GM21723 (cell line): ENCODE measurements around the gene SERTM2.

ENCODE experiments used
- ATAC-seq: cut with Tn5 transposase; IDR thresholded peaks from one replicate; pipeline ENCODE4 v1.9.1; 2021; ENCODE audit warnings: mild to moderate bottlenecking, moderate library complexity; ENCODE audit not compliant: unreplicated experiment

SERTM2 gene

DNA sequence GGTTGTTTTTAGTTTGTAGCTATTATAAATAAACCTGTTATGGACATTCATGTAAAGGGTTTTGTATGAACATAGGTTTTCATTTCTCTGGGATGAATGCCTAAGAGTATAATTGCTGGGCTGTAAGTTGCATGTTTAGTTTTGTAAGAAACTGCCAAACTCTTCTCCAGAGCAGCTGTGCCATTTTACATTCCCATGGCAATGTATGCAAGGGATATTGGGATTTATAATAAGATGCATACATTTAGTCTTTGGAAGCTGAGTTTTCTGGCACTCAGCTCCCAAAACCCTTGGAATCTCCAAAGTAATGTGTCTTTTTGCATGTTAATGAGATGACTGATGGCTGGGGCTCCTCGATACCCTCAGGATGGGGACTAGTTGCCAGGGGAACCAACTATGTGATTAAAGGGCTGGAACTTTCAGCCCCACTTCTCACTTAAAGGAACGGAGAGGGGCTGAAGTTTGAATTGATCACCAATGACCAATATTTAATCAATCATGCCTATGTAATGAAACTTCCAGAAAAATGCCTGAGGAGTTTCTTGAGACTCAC is 44.0 kb downstream of the SERTM2 start:
- no peak for ATAC-seq

DNA sequence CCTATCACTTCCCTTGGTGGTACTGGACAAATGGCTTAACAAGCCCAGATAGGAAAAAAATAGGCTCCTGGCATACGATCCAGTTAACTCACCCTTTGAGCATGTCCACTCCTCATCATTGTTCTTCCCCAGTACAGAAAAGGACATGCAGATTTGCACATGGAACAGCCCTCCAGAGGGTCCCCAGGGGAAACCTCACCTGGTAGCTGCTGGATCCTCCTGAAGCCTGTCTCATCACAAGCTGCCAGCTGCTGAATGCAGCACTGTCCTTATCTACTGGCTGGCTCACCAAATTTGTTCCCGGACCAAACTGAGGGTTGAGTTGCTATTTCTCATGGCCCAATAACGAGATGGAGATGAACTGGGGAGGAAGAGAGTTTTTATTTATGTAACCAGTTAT is 49.4 kb downstream of the SERTM2 start:
- no peak for ATAC-seq

DNA sequence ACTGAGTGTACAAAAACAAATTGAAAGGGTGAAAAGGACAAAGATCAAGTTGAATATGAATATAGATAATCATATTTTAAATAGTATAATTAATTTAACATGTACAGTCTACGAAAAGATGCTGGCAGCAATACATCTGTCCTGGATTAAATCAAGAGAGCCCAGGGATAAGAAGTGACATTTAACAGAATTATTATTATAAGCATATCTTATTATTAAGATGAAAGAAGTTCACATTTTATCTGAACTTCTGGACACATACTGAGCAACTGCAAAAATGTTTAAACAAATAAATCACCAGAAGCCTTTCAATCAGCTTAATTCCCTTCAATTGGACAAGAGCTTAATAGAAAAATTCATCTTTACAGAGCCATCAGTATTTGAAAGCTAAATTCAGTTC is 50.4 kb downstream of the SERTM2 start:
- no peak for ATAC-seq

DNA sequence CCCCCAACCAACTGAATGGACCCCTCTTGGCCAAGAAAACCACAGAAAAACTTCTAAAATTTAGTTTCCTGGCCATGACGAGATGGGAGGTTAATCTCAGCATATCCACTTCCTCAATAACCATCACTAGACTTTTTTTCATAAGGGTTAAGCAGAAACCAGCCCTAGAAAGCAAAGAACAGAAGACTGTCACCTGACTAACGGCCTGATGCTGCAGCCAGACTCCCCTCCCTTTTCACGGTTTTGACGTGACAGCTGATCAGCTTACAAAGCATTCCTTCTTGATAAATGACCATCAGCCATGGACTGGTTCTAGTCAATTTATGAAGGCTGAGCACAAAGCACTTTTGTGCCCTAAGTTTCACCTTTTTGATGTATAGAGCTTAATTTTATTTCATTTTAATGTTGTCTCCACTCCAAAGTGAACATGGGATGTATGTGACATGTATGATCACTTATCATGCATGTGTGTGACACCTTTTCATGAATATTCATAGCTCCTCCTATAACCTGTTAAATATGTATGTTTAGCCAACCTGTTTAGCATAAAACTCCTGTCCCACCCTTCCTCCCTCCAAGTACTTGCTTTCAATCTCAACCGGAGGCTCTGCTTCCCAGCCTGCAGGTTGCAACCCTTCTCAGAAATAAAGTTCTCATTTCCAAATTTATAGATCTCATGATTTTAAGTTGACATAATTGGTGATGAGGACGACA is 56.3 kb downstream of the SERTM2 start:
- ATAC-seq: no peak

DNA sequence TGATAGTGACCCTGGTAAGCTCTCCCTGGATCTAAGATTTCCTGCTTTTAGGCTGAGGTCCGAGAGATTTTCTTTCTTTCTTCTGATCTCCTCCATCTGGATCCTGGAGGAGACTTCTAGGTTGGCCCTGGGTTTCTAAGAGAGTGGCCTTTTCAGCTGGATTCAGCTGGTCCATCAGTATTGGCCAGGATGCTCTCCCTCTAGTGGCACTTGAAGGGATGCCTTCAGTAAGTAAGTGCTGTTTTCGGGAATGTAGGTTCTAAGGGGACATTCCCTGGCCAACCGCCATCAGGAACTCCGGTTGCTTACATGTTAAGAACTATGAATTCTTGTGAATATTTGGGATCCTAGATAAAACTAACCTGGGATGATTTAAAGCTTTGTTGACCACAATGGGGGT is 56.9 kb downstream of the SERTM2 start:
- no peak for ATAC-seq

DNA sequence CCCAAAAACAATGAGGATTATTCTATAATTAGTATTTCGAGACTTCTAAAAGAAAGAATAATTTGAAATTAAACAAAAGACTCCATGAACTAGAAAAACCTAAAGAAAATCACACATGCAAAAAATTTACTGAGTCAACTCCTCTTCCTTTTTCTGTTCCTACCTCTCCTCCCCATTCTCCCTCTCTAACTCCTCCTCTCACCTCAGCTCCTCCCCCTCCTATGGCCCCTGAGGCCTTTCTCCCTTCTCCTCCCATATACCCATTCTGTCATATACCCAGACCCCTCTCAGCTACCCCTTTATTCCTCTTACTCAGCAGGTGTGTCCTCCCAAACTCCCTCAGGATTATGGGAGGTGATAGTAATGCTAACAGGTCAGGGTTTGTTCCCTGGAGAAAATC is 57.4 kb downstream of the SERTM2 start:
- ATAC-seq: no peak
